ENCODE data around the gene USP35. TPM values are rescaled to one million over a fixed set of nuclear protein-coding genes. Genes with fewer than 3 reads are reported as not detected.
"Not testable (repeated sequence)": the region's sequence is repeated elsewhere in the genome, so short reads cannot be mapped to it uniquely, and the experiment has no call there.

The USP35 gene
- polyA plus RNA-seq, 12 donors = 3.3 to 5.1 (median 4.5) TPM; not detected in 1

DNA sequence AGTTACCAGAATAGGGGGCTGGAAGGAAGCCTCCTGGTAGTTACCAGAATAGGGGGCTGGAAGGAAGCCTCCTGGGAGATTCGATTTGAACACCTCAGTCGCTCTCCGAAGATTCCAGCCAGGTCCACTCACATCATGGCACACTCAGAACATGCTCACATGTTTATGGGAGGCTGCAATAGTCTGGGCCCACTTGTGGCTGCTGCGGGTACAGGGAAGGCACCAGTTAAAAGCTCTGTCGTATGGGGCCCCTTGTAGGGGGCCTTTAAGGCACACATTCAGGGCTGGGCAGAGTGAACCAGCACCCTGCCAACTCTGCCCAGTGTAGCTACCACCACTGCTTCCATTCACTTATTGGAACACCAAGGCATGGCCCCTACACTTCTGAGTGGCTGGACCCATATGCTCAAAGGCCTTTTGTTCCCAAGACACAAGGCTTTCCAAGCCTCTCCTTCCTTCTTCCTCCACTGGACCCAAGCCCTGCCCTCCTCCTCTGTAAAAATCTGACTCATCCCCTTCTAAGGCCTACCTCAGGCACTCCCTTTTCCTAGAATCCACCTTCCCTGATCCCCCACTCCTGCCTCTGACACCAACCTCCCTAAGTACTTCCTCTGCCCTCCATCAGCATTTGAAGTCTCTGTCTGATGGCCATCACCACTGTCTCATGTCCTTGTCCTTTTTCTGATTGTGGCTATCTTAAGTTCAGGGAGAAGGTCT is 28.0 kb downstream of the USP35 start:
- DNase-seq = no peak

DNA sequence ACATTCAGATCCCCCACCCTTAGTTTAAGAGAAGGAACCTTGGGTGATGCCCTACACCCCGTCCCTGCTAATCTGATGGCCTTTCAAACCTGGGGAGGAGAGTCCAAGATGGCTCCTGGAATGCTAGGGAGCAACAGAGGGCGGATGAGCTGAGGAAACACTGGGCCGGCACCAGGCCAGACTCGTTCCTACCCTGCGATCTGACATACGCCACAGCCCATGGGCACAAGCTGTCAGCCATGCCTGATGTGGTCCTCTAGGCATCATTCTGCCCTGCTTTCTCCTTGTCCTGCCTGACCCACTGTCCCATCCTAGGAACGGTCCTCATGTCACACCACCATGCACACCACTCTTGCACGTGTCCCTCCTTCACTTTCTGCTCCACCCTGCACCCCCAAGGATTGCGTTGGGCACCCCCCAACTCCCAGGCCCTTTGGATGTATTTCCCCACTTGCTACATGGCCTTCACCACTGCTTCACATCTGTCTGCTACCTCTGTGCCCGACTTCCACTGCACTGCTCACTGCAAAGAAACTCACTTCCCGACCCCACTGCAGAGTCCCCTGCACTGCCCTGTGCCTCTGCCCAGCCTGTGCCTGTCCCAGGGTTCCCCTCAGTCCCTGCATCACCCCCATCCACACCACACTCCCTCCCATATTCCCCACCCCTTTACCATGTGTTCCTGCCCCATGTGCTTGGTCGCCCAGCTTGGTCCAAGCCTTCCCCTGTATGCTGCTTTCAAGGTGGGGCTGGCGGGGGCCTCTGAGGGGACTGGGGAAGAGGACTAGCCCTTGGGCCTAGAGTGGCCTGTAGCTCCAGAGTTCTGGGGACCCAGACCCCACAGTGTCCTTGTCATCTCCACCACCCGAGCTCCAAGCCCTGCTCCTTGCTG is 29.2 kb downstream of the USP35 start:
- DNase-seq = no peak

DNA sequence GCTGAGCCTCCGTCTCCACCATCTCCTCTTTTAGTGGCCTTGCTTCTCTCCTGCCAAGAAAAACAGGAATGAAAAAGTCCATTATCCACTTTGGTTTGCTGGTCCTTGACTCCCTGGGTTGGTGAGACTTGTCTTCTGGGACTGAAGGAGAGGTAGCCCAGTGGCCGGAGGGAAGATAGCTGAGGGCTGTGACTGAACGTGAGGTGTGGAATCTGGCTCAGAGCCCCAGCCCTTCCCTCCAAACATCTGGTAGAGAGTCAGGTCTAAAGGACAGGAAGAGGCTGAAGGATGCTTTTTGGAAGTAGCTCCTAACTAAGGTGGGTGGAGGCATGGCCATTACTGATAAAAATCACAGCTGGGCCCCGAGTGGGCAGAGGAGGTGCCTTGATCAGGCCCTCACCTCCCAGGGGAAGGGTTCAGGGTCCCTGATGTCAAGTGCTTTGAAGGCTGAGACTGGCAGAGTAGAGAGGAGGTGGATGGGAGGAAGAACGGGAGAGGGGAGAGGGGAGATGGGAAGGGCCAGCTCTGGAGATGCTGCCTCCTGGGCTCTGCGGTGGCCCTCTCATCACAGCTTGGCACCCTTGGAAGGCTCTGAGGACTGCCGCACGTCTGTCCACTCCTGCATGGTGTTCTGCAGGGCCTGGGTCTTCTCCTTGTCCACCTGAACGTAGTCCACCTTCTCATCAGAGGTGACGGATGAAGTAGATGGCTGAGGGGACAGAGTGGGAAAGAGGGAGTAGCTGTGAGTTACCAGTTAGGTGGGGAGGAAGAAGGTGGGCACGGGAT is 30.2 kb downstream of the USP35 start:
- DNase-seq = no peak

DNA sequence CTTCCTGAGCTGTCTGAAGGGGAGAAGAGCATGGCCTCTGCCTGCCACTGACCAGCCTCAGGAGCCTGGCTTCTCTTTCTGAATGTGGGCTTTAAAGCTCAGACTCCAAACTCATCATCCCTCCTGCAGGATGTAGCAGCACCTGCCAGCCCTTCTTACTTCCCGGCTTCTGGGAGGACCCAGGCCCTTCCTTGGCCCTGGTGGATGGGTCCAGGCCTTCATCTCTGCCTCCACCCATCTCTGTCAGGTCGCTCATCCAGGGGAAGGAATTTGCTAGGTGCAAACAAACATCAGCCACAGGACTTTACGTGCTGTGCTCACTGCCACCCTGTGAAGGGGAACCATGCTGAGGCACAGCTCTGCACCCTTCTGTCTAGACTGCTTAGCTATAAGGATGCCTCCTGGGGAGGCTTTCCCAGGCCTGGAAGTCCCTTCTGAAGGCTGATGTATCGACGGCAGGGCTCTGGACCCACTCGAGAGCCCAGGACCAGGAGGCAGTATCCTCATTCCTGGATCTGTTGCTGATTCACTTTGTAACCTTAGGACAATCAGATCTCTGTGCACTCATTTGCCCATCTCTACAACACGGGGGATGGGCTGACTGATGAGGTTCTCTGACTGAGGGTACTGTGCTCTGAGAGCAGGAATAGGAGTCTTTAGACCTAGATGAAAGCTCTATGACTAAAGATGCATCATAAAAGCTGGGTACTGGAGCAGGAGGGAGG is 30.9 kb downstream of the USP35 start:
- DNase-seq = no peak

DNA sequence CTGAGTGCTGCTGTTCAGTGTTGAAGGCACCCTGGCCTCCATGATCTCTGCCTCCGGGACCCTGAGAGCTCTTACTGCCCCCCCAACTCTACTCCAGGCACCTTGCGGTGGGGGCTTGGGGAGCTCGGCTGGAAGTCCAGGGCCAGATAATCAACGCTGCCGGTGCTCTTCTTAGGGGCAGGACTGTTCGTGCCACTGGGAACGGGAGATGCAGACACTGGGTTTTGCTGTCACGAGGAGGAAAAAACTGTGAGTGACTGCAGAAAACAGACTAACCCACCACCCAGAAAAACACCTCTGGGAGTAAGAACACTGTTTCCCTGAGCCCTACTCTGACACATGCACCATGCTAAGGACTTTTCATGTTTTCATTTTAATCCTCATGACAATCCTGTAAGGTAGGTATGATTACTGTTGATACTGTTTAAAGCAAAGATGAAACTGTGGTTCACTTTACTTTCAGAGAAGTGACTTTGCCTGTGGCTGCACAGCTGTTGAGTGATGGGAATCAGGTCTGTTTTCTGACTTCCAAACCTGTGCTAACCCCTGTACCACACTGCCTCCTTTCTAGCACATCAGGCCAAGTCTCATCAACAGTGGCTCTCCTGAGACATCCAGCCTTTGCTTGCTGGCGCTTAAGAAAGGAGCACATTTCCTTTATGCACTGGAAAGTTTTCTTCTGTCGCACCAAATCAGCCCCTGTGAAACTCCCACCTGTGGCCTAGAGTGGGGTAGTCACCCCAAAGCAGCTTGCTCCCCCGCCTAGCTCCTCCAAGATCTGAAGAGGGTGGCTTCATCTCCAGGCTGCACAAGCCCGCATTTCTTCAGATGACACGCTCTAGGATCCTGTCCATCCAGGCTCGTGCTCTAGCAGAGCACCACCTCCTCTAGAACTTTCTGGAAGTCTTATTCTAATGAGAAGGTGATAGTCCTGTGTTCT is 31.8 kb downstream of the USP35 start:
- no peak for DNase-seq

DNA sequence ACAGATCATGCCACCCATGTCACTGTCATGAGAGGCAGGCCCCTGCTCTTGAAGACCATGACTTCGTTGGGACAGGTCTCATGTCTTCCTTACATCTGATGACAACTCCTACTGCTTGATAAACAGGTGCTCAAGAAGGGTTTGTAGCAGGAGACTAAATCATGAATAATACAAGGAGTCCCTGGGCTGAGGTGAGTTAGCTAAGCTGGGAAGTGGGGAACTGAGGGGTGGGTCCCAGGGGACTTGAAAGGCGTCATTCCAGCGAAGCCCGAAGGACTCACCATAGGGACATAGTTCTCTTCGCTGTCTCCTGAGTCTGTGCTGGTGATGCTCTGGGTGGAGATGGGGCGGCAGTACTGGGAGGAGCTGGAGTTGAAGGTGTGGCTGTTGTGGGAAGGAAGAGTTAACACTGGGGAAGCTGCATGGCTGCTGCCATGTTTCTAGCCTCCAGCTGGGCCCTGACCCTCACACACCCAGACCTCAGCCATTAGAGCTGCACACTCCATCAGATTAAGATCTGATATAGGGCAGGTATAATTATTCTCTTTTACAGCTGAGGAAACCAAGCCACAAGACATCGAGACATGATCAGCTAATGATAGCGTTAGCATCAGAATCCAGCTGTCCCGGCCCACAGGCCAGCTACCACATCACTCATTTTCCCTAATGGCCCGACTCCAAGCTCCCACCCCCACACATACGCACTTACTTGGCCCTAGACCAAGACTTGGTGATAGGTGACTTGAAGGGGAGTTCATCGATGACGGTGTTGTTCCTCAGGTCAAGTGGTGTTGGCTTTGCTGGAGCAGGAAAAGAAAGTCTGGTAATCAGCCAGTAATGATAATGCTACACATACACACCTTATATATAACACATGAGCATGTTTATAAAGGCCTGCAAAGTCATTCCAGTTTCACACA is 32.9 kb downstream of the USP35 start:
- no peak for DNase-seq

DNA sequence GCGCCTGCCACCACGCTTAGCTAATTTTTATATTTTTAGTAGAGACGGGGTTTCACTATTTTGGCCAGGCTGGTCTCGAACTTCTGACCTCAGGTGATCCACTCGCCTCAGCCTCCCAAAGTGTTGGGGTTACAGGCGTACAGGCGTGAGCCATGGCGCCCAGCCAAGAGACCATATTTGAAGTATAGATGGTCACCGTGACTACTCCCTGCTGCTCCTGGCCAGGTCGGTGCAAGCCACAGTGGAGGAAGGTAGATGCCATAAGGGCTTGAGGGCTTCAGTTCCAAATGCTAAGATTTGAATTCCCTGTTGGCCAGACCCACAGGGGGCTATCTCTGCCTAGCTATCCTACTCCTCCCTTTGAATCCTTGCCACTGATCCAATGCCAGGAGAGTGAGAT is 34.0 kb downstream of the USP35 start:
- not testable (repeated sequence) for DNase-seq

DNA sequence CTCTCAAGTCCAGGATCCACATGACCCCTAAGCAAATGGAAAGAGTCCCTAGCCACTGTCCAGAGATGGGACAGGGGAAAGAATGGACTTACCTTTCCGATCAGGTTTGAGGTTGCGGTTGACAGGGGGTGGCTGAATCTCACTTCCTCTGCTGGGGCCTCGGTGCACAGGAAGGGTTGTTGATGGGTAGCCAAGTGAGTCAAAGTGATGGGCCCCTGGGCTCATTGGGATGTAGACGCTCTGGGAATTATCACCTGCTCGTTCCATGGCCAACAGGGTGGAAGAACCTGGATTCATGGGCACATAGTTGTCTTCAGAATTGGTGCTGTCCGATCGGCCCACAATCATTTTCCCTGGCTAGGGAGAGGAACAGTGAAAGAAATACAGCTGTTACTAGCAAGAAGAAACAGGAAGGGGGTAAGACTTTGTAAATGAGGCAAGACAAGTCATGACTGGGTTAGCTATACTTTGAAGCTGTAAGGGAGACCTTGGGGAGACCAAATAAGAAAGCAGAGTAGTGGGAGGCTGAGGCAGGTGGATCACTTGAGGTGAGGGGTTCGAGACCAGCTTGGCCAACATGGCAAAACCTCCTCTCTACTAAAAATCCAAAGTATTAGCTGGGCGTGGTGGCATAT is 34.7 kb downstream of the USP35 start:
- DNase-seq = no peak

DNA sequence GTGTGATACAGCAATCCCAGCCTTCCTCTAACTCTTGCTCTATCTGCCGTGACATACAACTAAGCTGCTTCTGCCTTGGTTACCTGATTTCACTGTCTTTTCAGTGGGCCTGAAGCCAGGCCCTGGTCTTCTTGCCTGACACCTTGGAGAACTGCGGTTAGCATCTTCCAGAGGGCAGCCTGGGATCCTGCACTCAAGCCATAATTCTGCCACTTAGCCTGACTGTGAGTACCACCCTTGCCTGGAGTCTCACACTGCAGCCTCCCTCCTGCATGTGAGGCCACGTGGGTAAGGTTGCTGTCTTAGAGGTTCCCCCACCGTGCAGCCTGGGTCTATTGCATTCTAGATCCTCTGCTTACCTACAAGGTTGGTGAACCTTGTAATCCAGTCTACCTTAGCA is 35.8 kb downstream of the USP35 start:
- no peak for DNase-seq

DNA sequence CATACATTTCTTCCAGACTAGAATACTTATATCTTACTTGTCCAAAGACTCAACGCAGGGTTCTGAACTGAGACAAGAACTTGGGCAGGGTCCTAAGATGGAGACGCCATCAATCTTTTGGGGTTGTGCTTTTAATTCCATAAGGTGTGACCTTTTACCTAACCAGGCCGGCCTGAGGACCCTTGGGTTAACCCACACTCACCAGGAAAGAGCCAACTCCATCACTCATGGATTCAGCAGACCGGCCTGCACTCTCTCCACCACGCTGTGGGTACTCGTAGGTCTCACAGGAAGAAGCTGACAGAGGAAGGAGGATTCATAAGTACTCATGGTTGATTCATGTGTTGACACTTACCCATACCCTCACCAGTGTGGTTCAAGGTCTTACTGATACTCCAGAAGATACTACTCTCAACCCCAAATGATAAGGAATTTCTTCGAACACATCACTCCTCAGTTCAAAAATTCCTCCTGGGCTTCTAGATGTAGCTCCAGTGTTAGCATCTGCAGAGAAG is 36.2 kb downstream of the USP35 start:
- DNase-seq = no peak

DNA sequence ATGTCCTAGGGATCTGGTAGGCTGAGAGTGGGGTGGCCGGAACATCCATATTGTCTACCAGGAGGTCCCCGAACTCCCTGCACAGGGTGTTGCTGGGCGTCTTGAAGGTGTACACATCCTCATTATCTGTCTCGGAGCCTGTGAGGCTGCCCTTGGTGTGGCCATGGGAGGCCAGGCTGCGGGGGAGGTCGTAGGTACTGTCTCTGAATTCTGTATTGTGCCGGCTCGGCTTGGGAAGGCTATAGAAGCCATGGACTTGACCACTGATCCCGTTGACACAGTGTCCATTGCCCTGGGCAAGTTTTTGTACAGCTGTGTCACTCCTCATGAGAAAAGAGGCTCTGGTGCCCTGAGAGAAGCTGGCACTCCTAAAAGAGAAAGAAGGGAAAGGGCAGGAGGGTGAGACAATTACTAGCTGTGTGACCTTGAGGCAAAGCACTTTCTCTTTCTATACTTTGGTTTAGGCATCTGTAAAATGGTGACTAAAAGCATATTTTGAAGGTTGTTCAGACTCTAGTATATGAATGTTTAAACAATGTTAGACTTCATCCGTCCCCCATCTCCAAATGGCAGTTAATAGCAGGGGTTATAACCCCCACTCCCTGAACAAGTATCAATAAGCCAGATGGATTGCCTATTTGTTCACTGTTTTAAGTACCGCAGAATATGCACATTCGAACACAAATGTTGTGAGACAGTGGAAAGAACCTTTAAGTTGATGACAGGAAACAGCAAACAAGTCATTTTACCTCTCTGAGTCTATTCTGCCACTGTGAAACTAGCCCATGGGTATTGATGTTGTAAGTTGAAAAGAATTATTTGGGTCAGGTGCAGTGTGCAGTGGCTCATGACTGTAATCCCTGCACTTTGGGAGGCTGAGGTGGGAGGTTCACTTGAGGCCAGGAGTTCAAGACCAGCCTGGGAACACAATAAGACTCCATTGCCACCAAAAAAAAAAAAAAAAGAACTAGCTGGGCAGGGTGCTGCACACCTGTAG is 38.3 kb downstream of the USP35 start:
- no peak for DNase-seq

DNA sequence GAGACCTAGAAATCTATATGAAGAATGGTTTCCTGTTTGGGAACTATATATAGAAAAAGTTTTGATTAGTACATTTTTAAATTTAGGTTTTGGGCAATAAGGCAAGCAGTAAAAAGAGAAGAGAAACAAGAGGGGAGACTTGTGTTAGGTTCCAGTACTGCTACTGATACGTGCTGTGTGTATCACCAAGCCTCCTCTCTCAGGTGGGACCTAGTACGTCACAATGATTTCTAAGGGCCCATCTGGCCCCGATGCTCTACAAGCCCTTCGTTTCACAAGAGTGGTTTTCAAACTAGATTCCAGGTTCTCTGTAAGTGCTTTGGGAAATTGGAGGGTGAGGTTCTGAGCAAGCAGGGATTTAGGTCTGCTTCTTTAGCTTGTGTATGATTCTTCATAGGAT is 39.2 kb downstream of the USP35 start:
- no peak for DNase-seq

DNA sequence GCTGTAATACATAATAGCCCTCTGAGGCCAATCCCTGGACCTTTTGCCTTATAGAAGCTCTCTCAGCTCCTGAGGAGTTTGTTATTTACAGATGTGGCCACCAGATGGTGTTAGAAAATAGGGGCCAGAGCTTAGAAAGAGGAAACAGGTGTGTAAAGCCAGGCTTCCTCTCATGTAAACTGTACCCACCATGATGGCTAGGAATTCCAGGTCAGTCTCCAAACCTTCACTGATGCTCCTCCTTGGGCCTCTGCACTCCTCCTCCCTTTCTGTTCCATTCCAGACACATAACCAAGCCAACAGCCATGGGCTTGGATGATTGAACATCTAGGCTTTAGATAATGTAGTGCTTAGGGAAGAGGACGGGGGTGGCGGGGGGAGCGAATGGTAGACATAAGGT is 39.7 kb downstream of the USP35 start:
- DNase-seq = peak; percentile 52

DNA sequence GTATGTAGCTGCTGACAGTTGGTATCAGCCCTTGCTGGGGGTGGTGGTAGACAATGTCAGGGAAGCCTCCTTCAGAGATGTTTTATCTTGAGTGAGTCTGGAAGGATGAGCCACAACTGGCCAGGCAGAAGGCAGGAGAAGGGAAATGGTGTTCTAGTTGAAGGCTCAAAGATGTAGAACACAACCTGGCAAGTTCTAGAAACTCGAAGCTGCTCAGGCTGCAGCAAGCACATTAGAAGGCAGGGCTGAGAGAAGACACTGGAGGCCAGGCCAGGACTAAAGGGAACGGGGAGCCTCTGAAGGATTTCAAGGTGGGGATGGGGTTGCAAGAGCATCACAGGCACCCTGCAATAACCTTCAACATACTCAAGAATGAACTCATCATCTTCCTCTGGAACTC is 40.4 kb downstream of the USP35 start:
- no peak for DNase-seq

DNA sequence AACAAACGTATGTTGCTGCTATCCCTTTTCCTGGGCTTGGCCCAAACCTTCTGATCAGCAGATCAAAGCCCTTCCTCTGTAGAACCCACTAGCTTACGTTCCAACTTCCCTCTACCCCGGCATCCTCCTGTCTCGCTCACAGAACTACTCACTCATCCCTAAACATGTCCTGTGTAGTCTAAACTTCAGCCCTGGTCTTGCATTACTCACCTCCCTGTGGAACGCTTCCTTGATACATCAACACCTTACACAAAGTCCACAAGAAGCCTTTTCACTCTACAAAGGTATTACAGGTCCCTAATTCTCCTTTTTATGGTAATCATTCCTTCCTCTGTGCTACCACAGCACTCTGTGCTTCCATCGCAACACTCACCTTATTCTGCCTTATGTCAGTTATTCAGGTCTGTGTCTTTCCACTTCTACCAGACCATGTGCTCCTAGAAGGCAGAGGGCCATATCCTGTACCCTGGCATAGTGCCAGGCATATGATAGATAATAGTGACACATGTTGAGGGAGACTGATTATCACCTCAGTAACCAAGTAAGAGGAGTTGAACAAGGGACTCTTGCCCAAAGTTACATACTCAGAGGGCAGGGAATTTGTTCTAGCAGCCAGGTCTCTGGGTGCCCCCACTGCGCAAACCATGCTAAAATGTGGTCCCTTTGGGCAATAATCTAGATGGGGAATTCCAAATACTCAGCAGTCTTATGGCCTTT is 41.6 kb downstream of the USP35 start:
- DNase-seq = no peak

DNA sequence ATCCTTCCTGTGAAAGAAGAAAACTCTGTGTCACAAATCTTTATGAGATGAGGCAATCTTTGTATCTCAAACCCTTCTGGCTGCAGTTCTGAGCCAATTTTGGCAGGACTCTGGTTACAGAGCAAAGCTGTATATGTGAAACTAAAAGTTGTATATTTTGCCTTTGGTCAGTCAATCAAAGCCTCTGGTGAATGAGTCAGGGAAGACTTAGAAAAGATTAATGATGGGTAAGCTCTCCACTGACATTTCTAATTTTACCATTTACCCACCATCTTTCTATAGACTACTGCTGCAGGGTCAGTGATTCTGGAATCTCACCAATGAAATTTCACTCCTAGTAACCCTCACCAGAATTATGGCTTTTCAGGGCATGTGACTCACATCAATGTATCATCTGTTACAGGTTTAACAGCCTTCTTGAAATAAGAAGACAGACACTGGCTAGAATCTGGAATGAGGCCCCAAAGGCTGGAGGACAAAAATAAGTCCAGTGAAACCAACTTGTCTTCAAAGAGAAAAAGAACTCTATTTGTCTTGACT is 43.3 kb downstream of the USP35 start:
- peak; percentile 20 for DNase-seq

All from muscle of arm (tissue), 12 donors.